ENCODE results near the gene FAIM. TPM values are rescaled to one million over a fixed set of nuclear protein-coding genes. Genes with fewer than 3 reads are reported as not detected.
"Not testable (repeated sequence)": the region's sequence is repeated elsewhere in the genome, so short reads cannot be mapped to it uniquely, and the experiment has no call there.

Gene FAIM
- total RNA-seq, 1 experiment from 2014 or later: 11.0 TPM

DNA sequence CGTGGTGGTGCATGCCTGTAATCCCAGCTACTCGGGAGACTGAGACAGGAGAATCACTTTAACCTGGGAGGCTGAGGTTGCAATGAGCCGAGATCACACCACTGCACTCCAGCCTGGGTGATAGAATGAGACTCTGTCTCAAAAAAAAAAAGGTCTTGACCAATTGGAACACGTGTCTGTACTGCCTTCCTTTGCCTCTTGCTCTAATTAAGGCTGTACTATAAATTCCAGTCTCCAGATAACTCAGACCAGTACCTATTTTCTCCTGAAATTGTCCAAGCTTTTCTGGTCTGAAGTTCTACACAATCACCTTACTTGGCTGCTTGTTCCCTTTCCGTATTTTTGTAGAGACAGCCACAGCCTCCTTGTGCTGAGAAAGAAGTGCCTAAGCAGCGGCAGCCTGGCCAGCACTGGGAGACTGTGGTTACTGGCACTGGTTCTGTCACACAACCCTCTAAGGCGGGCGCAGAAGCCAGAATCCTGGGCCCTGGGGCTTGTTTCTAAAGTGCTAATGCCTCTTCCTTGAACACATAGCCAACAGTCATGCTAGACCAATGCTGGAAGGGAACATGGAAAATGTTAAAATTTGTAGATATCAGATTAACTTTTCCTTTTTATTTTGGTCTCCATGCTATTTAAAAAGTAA lies 8.3 kb upstream of the FAIM start:
- no peaks in the 10 kb centered on the region for H3K79me2 ChIP-seq (ENCODE audit: insufficient read depth, low read length)
- no peak overlapping the region for H2AK5ac ChIP-seq (ENCODE audit: insufficient read length, low read length)
- no peak overlapping the region for H4K8ac ChIP-seq (replicated peaks; ENCODE audit: insufficient read length, low read depth, low read length)
- H4K91ac ChIP-seq (ENCODE audit: insufficient read length, low read depth, low read length): no peak overlapping the region
- Mint-ChIP-seq H3K4me3 (no peak overlapping the region), H3K27ac (no peak overlapping the region), H3K27me3 (ENCODE audit: low read depth) (peaks cover 4% of the 10 kb centered on the region), H3K9me3 (peaks cover 29 to 39% of the 10 kb centered on the region in 2 experiments), H3K4me1 (peaks cover 8 to 14% of the 10 kb centered on the region in 2 experiments), H3K36me3 (ENCODE audit: insufficient read depth in 1 of 3, low read depth in 3 of 3) (peaks cover 15 to 30% (median 20%) of the 10 kb centered on the region in 3 experiments)
- no peak overlapping the region for H3K56ac ChIP-seq (ENCODE audit: insufficient read length, low read depth, low read length)
- WGBS (ENCODE audit: extremely low coverage, insufficient read length, low lambda C conversion rate): no CpG with 5 or more reads among the region's 8 CpGs
- H3K18ac ChIP-seq (ENCODE audit: insufficient read length, low read depth, low read length): no peak overlapping the region
- H2BK15ac ChIP-seq (ENCODE audit: low read depth, low read length): no peak overlapping the region
- DNase-seq: no peak
- no peak overlapping the region for H3K9ac ChIP-seq (ENCODE audit: extremely low read depth, insufficient read length, low read length)
- H3K27me3 ChIP-seq (ENCODE audit: insufficient read depth, low read length): no peaks in the 10 kb centered on the region
- no peak overlapping the region for H2BK5ac ChIP-seq (ENCODE audit: insufficient read length, low read length)
- no peak overlapping the region for H3K23ac ChIP-seq (ENCODE audit: insufficient read length, low read depth, low read length)
- no peak overlapping the region for H2BK120ac ChIP-seq (ENCODE audit: low read depth, low read length, poor library complexity, severe bottlenecking)
- H3K9me3 ChIP-seq (ENCODE audit: control insufficient read depth, low read depth, low read length): no peaks in the 10 kb centered on the region
- H3K23me2 ChIP-seq (ENCODE audit: insufficient read length, low read depth, low read length, poor library complexity, severe bottlenecking): no peaks in the 10 kb centered on the region
- H2BK20ac ChIP-seq (ENCODE audit: low read depth, low read length, poor library complexity, severe bottlenecking): no peak overlapping the region
- no peaks in the 10 kb centered on the region for H3K79me1 ChIP-seq (ENCODE audit: insufficient read depth, low read depth, low read length, poor library complexity, severe bottlenecking)
- no peak overlapping the region for H2AFZ ChIP-seq (ENCODE audit: low read length)
- no peaks in the 10 kb centered on the region for H4K20me1 ChIP-seq (ENCODE audit: control insufficient read depth, insufficient read depth, insufficient read length)
- no peak overlapping the region for H3T11ph ChIP-seq (ENCODE audit: low read length)
- no peak overlapping the region for H3K4me2 ChIP-seq (ENCODE audit: insufficient read depth, insufficient read length, low read length)
- no peak overlapping the region for H4K5ac ChIP-seq (ENCODE audit: insufficient read length, low read depth, low read length)
- TF ChIP-seq, protein P1, sequence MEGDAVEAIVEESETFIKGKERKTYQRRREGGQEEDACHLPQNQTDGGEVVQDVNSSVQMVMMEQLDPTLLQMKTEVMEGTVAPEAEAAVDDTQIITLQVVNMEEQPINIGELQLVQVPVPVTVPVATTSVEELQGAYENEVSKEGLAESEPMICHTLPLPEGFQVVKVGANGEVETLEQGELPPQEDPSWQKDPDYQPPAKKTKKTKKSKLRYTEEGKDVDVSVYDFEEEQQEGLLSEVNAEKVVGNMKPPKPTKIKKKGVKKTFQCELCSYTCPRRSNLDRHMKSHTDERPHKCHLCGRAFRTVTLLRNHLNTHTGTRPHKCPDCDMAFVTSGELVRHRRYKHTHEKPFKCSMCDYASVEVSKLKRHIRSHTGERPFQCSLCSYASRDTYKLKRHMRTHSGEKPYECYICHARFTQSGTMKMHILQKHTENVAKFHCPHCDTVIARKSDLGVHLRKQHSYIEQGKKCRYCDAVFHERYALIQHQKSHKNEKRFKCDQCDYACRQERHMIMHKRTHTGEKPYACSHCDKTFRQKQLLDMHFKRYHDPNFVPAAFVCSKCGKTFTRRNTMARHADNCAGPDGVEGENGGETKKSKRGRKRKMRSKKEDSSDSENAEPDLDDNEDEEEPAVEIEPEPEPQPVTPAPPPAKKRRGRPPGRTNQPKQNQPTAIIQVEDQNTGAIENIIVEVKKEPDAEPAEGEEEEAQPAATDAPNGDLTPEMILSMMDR (conservative IDR thresholded peaks at IDR 0.05): no peak
- no peaks in the 10 kb centered on the region for H3K4me1 ChIP-seq (ENCODE audit: insufficient read depth, low read length)
- H2BK12ac ChIP-seq (ENCODE audit: insufficient read length, low read depth, low read length): no peak overlapping the region
- H3K27ac ChIP-seq (ENCODE audit: insufficient read length, low read depth, low read length): no peak overlapping the region
- H3K14ac ChIP-seq (ENCODE audit: insufficient read depth, low read length): no peak overlapping the region
- no peak overlapping the region for H3K4ac ChIP-seq (ENCODE audit: low read depth, low read length)

DNA sequence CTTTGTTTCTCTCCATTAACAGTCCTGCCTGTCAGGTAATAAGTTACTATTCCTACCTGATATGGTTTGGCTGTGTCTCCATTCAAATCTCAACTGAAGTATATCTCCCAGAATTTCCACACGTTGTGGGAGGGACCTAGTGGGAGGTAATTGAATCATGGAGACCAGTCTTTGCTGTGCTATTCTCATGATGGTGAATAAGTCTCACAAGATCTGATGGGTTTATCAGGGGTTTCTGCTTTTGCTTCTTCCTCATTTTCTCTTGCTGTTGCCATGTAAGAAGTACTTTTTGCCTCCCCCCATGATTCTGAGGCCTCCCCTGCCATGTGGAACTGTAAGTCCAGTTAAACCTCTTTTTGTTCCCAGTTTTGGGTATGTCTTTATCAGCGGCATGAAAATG lies 6.9 kb upstream of the FAIM start:
- H3K79me2 ChIP-seq (ENCODE audit: insufficient read depth, low read length); DNase-seq; H3K4me2 ChIP-seq (ENCODE audit: insufficient read depth, insufficient read length, low read length); H4K8ac ChIP-seq (replicated peaks; ENCODE audit: insufficient read length, low read depth, low read length); H3K9me3 ChIP-seq (ENCODE audit: control insufficient read depth, low read depth, low read length); H2AFZ ChIP-seq (ENCODE audit: low read length); H4K91ac ChIP-seq (ENCODE audit: insufficient read length, low read depth, low read length); H3K4me1 ChIP-seq (ENCODE audit: insufficient read depth, low read length); H3K14ac ChIP-seq (ENCODE audit: insufficient read depth, low read length); H3K4me3 Mint-ChIP-seq; H2BK12ac ChIP-seq (ENCODE audit: insufficient read length, low read depth, low read length); H3K23ac ChIP-seq (ENCODE audit: insufficient read length, low read depth, low read length); H3K4ac ChIP-seq (ENCODE audit: low read depth, low read length); H3K9ac ChIP-seq (ENCODE audit: extremely low read depth, insufficient read length, low read length); H3K18ac ChIP-seq (ENCODE audit: insufficient read length, low read depth, low read length); H3K56ac ChIP-seq (ENCODE audit: insufficient read length, low read depth, low read length); H3K27ac Mint-ChIP-seq; H4K5ac ChIP-seq (ENCODE audit: insufficient read length, low read depth, low read length); H4K20me1 ChIP-seq (ENCODE audit: control insufficient read depth, insufficient read depth, insufficient read length); H3K27me3 ChIP-seq (ENCODE audit: insufficient read depth, low read length); H3K27ac ChIP-seq (ENCODE audit: insufficient read length, low read depth, low read length); H3K23me2 ChIP-seq (ENCODE audit: insufficient read length, low read depth, low read length, poor library complexity, severe bottlenecking); H3T11ph ChIP-seq (ENCODE audit: low read length); H2AK5ac ChIP-seq (ENCODE audit: insufficient read length, low read length); H2BK120ac ChIP-seq (ENCODE audit: low read depth, low read length, poor library complexity, severe bottlenecking); H3K27me3 Mint-ChIP-seq (ENCODE audit: low read depth); H2BK20ac ChIP-seq (ENCODE audit: low read depth, low read length, poor library complexity, severe bottlenecking); H2BK15ac ChIP-seq (ENCODE audit: low read depth, low read length); H3K79me1 ChIP-seq (ENCODE audit: insufficient read depth, low read depth, low read length, poor library complexity, severe bottlenecking); H2BK5ac ChIP-seq (ENCODE audit: insufficient read length, low read length): not testable (repeated sequence)
- Mint-ChIP-seq H3K36me3 (ENCODE audit: insufficient read depth in 1 of 3, low read depth in 3 of 3) (peaks cover 15 to 30% (median 20%) of the 10 kb centered on the region in 3 experiments), H3K4me1 (peaks cover 8 to 14% of the 10 kb centered on the region in 2 experiments), H3K9me3 (peaks cover 29 to 39% of the 10 kb centered on the region in 2 experiments)
- no CpG with 5 or more reads among the region's 2 CpGs for WGBS (ENCODE audit: extremely low coverage, insufficient read length, low lambda C conversion rate)

Data from H9 (cell line).